Measurements from ENCODE around the gene PARP9. TPM values are rescaled to one million over a fixed set of nuclear protein-coding genes. Genes with fewer than 3 reads are reported as not detected.

The PARP9 gene
- total and polyA plus RNA-seq, 2 of the 8 experiments (the other 6 are each of a cell fraction or from before 2014, with no cell fraction given): 3.7 to 4.5 TPM

DNA sequence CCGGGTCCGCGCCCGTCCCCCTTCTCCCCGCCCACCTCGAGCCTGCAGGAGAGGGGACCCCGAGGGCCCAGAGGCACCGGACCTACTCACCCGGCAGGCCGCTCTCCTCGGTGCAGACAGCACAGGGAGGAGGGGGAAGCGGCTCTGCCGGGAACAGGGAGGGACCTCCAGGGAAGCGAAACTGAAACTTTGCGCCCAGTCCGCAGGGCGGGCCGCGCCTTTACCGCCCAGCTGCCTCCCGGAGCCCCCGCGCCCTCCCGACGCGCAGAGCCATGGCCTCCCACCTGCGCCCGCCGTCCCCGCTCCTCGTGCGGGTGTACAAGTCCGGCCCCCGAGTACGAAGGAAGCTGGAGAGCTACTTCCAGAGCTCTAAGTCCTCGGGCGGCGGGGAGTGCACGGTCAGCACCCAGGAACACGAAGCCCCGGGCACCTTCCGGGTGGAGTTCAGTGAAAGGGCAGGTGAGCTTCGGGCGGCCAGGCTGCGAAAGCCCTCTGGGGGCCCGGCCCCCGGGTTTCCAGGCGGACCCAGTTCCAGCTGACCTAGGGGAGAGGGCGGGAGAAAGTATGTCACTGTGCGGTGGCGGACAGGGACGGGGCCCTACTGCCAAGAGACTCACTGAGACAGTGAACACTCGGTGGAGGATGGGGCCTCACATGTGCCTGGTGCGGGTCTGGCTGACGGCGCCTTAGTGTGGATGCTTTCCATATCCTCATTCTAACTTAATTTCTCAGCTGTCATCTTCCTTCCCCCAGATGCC, at the start of gene PARP9, which contains the start of gene DTX3L (continued):
- peak; percentile 61 for TF ChIP-seq PHF8 (conservative IDR thresholded peaks at IDR 0.05; ENCODE audit: low read depth, low read length)
- TF ChIP-seq SRF (IDR thresholded peaks at IDR 0.05; ENCODE audit: low read depth, low read length): no peak
- TF ChIP-seq HDAC2 (IDR thresholded peaks at IDR 0.05; ENCODE audit: borderline replicate concordance in 1 of 2, low read depth in 2 of 2, low read length in 2 of 2): peak in 1 of 2 experiments; percentile 92; a peak in 2 of 4 replicates
- TF ChIP-seq SUZ12 (IDR thresholded peaks at IDR 0.05; ENCODE audit: low read length): peak; percentile 40; the same call in 1 of the 2 replicates
- TF ChIP-seq CTBP2 (IDR thresholded peaks at IDR 0.05; ENCODE audit: borderline replicate concordance, insufficient read depth, insufficient read length, low read length): no peak
- TF ChIP-seq SAP30 (IDR thresholded peaks at IDR 0.05; ENCODE audit: insufficient read depth, insufficient replicate concordance, low read length): peak; percentile 47
- TF ChIP-seq GABPA (IDR thresholded peaks at IDR 0.05; ENCODE audit: borderline replicate concordance, insufficient read depth, low read length): peak; percentile 24; the same call in 1 of the 2 replicates
- TF ChIP-seq YY1 (IDR thresholded peaks at IDR 0.05; ENCODE audit: low read depth, low read length): no peak
- TF ChIP-seq RBBP5 (IDR thresholded peaks at IDR 0.05; ENCODE audit: borderline replicate concordance, low read depth, low read length): peak; percentile 96
- TF ChIP-seq, protein P1, sequence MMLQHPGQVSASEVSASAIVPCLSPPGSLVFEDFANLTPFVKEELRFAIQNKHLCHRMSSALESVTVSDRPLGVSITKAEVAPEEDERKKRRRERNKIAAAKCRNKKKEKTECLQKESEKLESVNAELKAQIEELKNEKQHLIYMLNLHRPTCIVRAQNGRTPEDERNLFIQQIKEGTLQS (IDR thresholded peaks at IDR 0.05; ENCODE audit: insufficient read depth, low read depth, low read length): no peak
- TF ChIP-seq CHD2 (IDR thresholded peaks at IDR 0.05; ENCODE audit: low read length): no peak
- TF ChIP-seq ASH2L (IDR thresholded peaks at IDR 0.05; ENCODE audit: low read length): peak; percentile 99
- peak; percentile 85 for TF ChIP-seq E2F6 (IDR thresholded peaks at IDR 0.05)
- TF ChIP-seq TBP (IDR thresholded peaks at IDR 0.05; ENCODE audit: low read depth, low read length): peak; percentile 31; the same call in 1 of the 2 replicates
- TF ChIP-seq KDM5A (IDR thresholded peaks at IDR 0.05; ENCODE audit: low read length): no peak
- no peak for TF ChIP-seq EZH2 (IDR thresholded peaks at IDR 0.05; ENCODE audit: low read depth, low read length, severe bottlenecking)
- peak; percentile 56; the same call in 1 of the 2 replicates for TF ChIP-seq POLR2AphosphoS5 (IDR thresholded peaks at IDR 0.05; ENCODE audit: low read depth, low read length)
- TF ChIP-seq TAF7 (optimal IDR thresholded peaks at IDR 0.05; ENCODE audit: borderline replicate concordance, low read depth, low read length): no peak
- TF ChIP-seq RNF2 (IDR thresholded peaks at IDR 0.05; ENCODE audit: borderline replicate concordance, low read depth, low read length, missing control alignments, poor library complexity, severe bottlenecking): no peak
- no peak for TF ChIP-seq GTF2F1 (IDR thresholded peaks at IDR 0.05; ENCODE audit: borderline replicate concordance, low read depth, low read length)
- TF ChIP-seq, protein P2, sequence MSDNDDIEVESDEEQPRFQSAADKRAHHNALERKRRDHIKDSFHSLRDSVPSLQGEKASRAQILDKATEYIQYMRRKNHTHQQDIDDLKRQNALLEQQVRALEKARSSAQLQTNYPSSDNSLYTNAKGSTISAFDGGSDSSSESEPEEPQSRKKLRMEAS (IDR thresholded peaks at IDR 0.05): peak; percentile 68
